Measurements from ENCODE around the gene P2RX3.
A peak's percentile ranks its signal among the peaks of the same experiment; 100 is the strongest.

P2RX3 gene

DNA sequence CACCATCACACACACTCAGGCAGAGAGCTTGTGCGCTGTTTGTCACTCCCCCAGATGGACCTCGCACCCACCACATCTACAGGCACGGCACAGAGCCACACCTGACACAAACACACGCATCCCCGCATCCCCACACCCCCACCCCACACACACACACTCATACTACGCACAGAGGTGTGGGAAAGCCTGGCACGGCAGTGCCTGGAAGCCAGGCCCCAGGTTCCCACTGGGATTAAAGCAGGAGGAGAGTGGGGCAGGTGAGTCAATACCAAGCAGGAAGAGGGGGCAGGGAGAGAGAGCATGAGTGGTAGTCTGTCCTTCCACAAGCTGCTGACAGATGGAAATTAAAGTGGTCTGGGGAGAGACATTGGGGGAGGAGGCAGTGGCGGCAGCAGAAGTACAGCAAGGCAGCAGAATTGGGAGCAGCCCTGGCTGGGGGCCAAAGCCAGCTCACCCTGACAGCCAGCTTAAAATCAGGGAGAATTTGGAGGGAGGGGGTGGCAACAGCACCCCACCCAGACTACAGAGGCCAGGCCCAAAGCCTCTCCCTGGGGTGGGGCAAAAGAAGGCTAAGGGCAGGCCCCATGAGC lies 34.1 kb upstream of the P2RX3 start:
- Mint-ChIP-seq H3K27ac (ENCODE audit: low read depth) (no peak overlapping the region), H3K4me1 (peaks cover 11% of the 10 kb centered on the region), H3K4me3 (no peak overlapping the region), H3K36me3 (ENCODE audit: insufficient read depth) (peaks cover 1% of the 10 kb centered on the region), H3K9me3 (no peaks in the 10 kb centered on the region), H3K27me3 (no peaks in the 10 kb centered on the region)
- ATAC-seq (replicated peaks; ENCODE audit: extremely low read depth, poor library complexity, severe bottlenecking) (no peak), DNase-seq (ENCODE audit: low spot score in 2 of 2) (no peak)

DNA sequence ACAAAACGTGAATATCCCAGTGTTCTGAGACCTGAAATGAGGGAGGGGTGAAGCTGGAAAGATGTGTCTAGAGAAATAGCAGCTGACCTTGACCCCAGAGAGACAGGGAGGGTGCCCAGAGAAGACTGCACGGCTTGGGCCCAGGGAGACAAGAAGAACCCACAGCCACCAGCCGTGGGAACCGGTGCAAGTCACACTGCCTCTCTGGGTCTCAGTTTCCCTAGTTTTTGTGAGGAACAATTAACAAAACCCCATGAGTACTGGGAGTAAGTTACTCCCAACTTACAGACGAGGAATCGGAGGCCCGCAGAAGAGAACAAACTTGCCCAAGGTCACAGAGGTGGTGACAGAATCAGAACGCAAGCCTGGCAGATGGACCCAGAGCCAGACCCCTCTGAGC lies 32.6 kb upstream of the P2RX3 start:
- peaks cover 12% of the 10 kb centered on the region for H3K4me1 Mint-ChIP-seq
- H3K4me3 Mint-ChIP-seq: no peak overlapping the region
- DNase-seq (ENCODE audit: low spot score in 2 of 2): no peak
- peaks cover 1% of the 10 kb centered on the region for H3K36me3 Mint-ChIP-seq (ENCODE audit: insufficient read depth)
- H3K27ac Mint-ChIP-seq (ENCODE audit: low read depth): no peak overlapping the region
- no peaks in the 10 kb centered on the region for H3K9me3 Mint-ChIP-seq
- no peaks in the 10 kb centered on the region for H3K27me3 Mint-ChIP-seq
- no peak for ATAC-seq (replicated peaks; ENCODE audit: extremely low read depth, poor library complexity, severe bottlenecking)

DNA sequence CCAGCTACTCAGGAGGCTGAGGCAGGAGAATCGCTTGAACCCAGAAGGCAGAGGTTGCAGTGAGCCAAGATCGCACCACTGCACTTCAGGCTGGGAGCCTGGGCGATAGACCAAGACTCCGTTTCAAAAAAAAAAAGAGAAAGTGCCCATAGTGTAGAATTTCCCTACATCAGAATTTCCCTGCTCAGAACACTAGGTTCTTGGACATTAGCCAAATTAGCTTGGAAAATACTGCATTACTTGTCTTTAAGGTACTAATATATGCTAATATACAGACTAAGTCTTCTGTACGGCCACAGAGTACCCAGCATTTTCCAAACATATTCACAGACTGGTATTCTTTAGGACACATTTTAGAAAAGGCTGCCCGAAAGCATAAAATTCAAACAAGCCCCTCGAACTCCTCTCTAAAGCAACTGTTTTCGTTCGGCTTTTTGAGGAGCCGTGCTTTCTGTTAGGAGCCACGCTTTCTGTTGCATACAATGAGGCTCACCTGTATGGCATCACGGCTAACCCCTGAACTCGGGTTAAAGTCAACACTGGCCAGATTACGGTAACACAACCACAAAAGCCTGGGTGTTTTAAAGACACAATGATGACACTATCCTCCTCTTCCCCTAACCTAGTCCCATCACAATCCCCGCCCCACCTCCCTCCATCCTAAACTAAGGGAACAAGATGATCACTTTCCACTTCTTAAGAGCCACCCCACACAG lies 31.8 kb upstream of the P2RX3 start:
- ATAC-seq (replicated peaks; ENCODE audit: extremely low read depth, poor library complexity, severe bottlenecking): no peak
- no peak overlapping the region for H3K27ac Mint-ChIP-seq (ENCODE audit: low read depth)
- H3K9me3 Mint-ChIP-seq: no peaks in the 10 kb centered on the region
- peaks cover 12% of the 10 kb centered on the region for H3K4me1 Mint-ChIP-seq
- H3K4me3 Mint-ChIP-seq: no peak overlapping the region
- no peaks in the 10 kb centered on the region for H3K27me3 Mint-ChIP-seq
- no peak for DNase-seq (ENCODE audit: low spot score in 2 of 2)
- H3K36me3 Mint-ChIP-seq (ENCODE audit: insufficient read depth): peaks cover 1% of the 10 kb centered on the region

DNA sequence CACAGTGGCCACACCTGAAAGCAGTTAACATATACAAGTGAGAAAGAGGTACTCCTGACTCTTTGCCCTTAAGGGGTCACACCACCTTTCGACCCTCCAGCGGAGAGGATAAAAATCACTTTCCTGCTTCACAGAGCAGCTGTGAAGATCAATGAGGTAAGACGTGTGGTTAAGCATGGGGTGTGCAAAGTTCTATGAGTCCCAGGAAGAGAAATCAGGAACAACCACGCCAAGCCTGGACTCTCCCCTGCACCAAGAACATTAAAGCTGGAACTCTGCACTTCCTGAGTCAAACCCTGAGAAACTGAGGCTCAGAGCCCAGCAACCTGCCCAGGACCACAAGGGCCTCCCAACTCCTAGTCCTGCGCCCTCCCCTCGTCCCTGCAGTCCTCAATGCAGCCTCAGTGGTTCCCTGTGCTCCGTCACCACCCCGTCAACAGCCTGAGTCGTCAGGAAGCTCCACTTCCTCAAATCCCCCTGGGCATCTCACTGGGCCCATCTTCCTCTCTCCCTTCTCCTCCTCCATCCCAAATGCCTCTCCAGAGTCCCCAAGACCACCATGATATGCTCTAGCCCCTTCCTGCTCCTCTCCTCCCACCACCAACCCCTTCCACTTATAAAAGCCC lies 31.1 kb upstream of the P2RX3 start:
- DNase-seq (ENCODE audit: low spot score in 2 of 2): no peak
- Mint-ChIP-seq H3K27ac (ENCODE audit: low read depth) (no peak overlapping the region), H3K27me3 (no peaks in the 10 kb centered on the region), H3K4me1 (peaks cover 13% of the 10 kb centered on the region), H3K4me3 (no peak overlapping the region), H3K9me3 (no peaks in the 10 kb centered on the region), H3K36me3 (ENCODE audit: insufficient read depth) (peaks cover 1% of the 10 kb centered on the region)
- ATAC-seq (replicated peaks; ENCODE audit: extremely low read depth, poor library complexity, severe bottlenecking): no peak

DNA sequence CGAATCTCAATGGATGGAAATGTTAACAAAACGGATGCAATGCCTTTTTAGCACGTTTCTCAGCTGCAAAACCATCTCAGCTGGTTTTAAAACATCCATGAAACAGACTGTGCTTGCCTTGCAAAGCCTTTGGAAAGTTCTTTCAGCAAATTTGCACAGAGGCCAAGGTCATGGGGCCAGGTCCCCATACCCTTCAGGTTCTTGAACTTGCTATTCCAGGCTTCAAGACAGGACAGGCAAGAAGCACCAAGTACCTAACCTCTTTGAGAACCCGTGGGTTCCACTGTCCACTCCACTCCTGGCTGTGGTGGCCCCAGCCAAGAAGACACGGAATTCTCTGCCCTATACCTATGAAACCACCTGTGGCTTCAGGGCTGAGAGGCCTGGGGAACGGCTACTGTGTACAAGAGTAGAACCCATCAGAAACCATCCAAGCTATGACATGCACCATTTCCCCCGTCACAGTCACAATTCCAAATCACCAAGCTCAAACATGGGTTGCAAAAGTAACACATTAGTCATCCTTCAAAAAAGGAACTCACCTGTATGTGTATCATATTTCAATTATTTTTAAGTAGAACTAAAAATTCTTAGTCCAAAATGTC lies 30.4 kb upstream of the P2RX3 start:
- H3K27ac Mint-ChIP-seq (ENCODE audit: low read depth): no peak overlapping the region
- H3K4me1 Mint-ChIP-seq: peaks cover 18% of the 10 kb centered on the region
- no peaks in the 10 kb centered on the region for H3K9me3 Mint-ChIP-seq

DNA sequence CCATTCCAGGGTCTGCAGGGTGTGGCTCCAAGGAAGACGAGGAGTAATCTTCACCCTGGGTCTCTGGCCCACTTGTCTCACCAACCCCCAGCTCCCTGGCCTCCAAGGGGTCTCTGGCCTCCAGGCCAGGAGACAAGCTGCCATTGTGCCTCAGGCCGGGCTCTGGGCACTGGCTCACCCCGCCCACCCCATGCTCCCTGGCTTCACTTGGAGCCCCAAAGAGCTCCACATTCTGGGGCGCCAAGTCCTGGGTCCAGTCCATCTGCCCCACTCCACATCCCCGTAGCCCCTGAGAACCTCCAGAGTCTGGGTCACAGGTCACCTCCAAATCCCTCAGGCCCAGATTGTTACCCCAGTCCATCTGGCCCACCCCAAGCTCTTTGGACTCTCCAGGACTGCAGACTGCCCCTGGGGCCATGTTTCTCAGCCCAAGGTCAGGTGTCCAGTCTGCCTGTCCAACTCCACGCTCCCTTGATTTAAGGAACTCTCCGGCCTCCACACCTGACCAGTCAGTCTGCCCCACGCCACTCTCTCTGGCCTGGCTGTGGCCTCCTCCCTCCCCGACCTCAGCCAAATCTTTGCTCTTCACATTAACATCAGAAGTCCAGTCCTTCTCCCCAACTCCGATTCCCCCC lies 29.6 kb upstream of the P2RX3 start:
- H3K9me3 Mint-ChIP-seq: no peaks in the 10 kb centered on the region
- DNase-seq (ENCODE audit: low spot score in 2 of 2) (no peak), ATAC-seq (replicated peaks; ENCODE audit: extremely low read depth, poor library complexity, severe bottlenecking) (no peak)
- H3K4me1 Mint-ChIP-seq: peaks cover 18% of the 10 kb centered on the region
- H3K4me3 Mint-ChIP-seq: no peak overlapping the region
- H3K36me3 Mint-ChIP-seq (ENCODE audit: insufficient read depth): peaks cover 1% of the 10 kb centered on the region
- peak overlapping the region; percentile 84 for H3K27ac Mint-ChIP-seq (ENCODE audit: low read depth)
- no peaks in the 10 kb centered on the region for H3K27me3 Mint-ChIP-seq

More for the DNA sequence above, 30.4 kb upstream of the P2RX3 start:
- DNase-seq (ENCODE audit: low spot score in 2 of 2): no peak
- Mint-ChIP-seq H3K4me3 (no peak overlapping the region), H3K36me3 (ENCODE audit: insufficient read depth) (peaks cover 1% of the 10 kb centered on the region), H3K27me3 (no peaks in the 10 kb centered on the region)
- no peak for ATAC-seq (replicated peaks; ENCODE audit: extremely low read depth, poor library complexity, severe bottlenecking)

DNA sequence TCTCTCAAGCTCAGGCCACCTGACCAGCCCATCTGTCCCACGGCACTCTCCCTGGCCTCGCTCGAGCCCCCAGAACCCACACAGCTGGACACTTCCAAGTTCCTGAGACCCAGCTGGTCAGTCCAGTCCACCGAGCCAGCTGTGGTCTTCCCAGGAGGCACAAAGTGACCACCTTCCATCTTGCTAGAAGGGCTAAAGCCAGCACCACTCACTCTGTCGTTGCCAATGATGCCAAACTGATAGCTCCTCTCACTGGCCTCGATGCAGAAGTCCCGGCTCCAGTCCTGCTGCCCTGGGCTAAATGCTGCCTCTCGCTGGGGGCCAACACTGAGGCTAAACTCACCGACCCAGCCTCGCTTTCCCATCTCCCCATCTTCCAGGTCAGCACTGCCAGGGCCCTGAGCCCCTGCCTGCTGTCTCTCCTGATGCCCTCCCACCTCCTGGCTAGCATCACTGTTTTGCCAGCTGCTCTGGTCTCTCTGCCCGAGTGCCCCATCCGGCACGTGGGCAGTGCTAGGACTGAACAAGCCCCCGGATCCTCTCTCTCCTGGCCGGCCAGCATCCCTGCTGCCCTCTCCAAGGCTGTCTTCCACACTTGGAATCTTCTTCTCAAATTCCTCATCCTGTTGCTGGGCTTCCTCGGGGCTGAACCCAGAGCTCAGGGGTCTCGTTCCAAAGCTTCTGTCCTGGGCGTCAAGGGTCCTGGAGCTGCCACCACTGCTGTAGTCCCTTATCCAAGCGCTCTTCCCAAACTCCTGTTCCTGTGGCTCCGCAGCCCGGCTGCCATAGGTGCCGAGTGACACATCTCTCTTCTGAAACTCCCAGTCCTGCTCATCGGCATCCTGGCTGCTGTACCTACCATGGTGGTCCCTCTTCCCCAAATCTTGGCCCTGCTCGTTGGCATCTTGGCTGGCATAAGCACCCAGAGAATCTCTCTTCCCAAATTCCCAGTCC lies 28.8 kb upstream of the P2RX3 start:
- ATAC-seq (replicated peaks; ENCODE audit: extremely low read depth, poor library complexity, severe bottlenecking): no peak
- Mint-ChIP-seq H3K4me1 (peaks cover 18% of the 10 kb centered on the region), H3K36me3 (ENCODE audit: insufficient read depth) (peaks cover 3% of the 10 kb centered on the region), H3K4me3 (no peak overlapping the region), H3K27ac (ENCODE audit: low read depth) (peak overlapping the region; percentile 84), H3K27me3 (no peaks in the 10 kb centered on the region), H3K9me3 (no peaks in the 10 kb centered on the region)
- DNase-seq (ENCODE audit: low spot score in 2 of 2): no peak

DNA sequence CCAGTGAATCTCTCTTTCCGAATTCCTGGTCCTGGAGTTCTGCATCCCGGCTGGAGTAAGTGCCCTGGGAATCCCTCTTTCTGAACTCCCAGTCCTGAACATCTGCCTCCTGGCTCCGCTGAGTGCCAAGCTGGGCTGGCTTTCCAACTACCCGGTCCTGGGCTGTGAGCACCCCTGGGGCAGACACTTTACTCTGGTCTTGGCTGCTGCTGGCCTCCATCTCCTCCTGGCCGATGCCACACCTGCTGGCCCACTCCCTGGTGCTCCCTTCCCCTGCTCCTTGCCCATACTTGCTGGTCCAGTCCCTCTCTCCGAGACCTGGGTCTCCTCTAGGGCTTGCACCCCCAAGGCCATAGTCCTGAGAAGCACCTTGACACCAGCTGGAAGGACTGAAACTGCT lies 28.1 kb upstream of the P2RX3 start:
- ATAC-seq (replicated peaks; ENCODE audit: extremely low read depth, poor library complexity, severe bottlenecking) (no peak), DNase-seq (ENCODE audit: low spot score in 2 of 2) (no peak)
- Mint-ChIP-seq H3K36me3 (ENCODE audit: insufficient read depth) (peaks cover 3% of the 10 kb centered on the region), H3K27me3 (no peaks in the 10 kb centered on the region), H3K4me1 (peaks cover 18% of the 10 kb centered on the region), H3K9me3 (no peaks in the 10 kb centered on the region), H3K27ac (ENCODE audit: low read depth) (peak overlapping the region; percentile 84), H3K4me3 (no peak overlapping the region)

DNA sequence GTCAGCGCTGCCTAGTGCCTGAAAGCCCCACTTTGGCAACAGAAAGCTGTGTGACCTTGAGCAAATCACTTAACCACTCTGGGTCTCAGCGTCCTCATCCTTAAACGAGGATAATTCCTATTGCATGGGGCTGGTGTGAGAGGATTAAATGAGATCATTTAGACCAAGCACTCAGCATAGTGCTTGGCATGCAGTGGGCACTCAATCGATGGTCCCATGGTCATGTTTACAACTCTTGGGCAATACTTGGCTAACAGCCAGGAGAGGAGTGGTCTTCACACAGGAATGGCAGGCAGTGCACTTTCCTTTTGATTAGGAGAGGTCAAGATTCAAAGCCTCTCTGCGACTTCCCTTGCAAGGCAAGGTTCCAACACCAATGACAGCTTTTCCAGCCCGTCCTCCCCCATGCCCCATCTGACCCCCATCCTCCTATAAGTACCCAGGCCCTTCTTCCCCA lies 27.5 kb upstream of the P2RX3 start:
- ATAC-seq (replicated peaks; ENCODE audit: extremely low read depth, poor library complexity, severe bottlenecking) (no peak), DNase-seq (ENCODE audit: low spot score in 2 of 2) (no peak)
- Mint-ChIP-seq H3K27ac (ENCODE audit: low read depth) (no peak overlapping the region), H3K36me3 (ENCODE audit: insufficient read depth) (peaks cover 3% of the 10 kb centered on the region), H3K4me3 (peak overlapping the region; percentile 49), H3K9me3 (no peaks in the 10 kb centered on the region), H3K4me1 (peaks cover 18% of the 10 kb centered on the region), H3K27me3 (no peaks in the 10 kb centered on the region)

DNA sequence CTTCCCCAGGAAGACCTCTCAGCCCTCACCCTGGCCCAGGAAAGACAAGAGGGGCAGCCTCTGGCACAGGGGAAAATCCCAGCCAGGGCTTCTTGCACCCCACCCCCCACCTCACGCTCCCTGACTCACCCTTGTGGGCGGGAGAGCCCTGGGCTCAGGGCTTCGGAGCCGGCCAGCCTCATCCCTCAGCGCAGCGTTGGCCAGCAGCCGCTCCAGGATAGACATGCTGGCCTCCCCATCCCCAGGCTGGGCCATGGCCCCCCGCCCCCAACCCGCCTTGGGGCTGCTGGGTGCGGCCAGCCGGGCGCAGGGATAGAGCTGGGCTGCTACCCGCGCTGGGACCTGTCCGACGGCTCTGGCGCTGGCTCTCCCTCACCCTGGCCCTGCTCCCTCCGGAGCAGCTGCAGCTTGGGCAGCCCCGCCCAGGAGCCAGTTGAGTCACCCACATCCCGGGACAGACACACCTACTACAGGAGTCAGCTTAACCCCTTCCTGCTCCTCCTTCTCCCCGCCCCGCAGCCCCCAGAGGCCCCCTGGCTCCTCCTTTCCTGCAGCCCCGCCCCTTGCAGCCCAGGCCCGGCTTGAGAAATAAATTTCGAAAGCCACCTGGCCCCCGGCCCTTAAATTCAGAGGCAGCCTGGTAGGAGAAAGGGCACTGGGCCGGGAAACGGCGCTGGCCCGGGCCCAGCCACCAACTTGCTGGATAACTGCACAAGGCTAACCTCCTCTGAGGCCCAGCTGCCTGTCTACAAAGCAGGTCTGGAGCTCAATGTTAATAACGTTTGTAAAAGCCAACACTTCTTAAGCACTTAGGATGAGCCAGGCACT lies 26.8 kb upstream of the P2RX3 start:
- ATAC-seq (replicated peaks; ENCODE audit: extremely low read depth, poor library complexity, severe bottlenecking): peak; percentile 16
- H3K36me3 Mint-ChIP-seq (ENCODE audit: insufficient read depth): peaks cover 3% of the 10 kb centered on the region
- H3K27ac Mint-ChIP-seq (ENCODE audit: low read depth): no peak overlapping the region
- H3K27me3 Mint-ChIP-seq: no peaks in the 10 kb centered on the region
- no peak for DNase-seq (ENCODE audit: low spot score in 2 of 2)
- H3K4me3 Mint-ChIP-seq: peak overlapping the region; percentile 49
- H3K4me1 Mint-ChIP-seq: peaks cover 18% of the 10 kb centered on the region
- H3K9me3 Mint-ChIP-seq: no peaks in the 10 kb centered on the region

DNA sequence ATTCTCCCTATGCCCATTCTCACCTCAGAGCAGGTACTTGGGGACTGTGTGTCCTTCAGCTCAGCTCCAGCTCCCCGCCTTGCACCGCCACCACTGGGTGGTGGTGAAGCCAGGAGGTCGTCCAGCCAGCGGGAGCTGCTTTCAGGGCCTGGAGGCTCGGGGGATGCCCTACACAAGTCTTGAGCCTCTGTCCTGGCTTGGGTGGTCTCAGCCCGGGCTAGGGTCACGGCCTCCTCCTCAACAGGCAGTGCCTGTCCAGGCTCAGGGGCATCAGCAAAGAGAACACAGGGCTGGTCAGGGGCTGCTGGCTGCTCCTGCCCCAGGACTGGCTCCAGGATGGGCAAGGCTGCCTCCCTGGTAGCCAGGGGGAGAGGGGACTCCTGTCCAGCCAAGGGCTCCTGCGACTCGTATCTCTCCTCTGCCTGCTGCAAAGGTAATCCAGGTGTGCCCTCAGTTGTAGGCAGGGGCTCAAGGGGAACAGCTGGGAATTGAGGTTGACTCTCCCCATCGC lies 25.6 kb upstream of the P2RX3 start:
- peaks cover 11% of the 10 kb centered on the region for H3K4me1 Mint-ChIP-seq
- peak overlapping the region; percentile 45 for H3K4me3 Mint-ChIP-seq
- no peaks in the 10 kb centered on the region for H3K27me3 Mint-ChIP-seq
- no peaks in the 10 kb centered on the region for H3K9me3 Mint-ChIP-seq
- peaks cover 2% of the 10 kb centered on the region for H3K36me3 Mint-ChIP-seq (ENCODE audit: insufficient read depth)
- DNase-seq (ENCODE audit: low spot score in 2 of 2) (no peak), ATAC-seq (replicated peaks; ENCODE audit: extremely low read depth, poor library complexity, severe bottlenecking) (no peak)
- no peak overlapping the region for H3K27ac Mint-ChIP-seq (ENCODE audit: low read depth)

Data from central memory CD8-positive, alpha-beta T cell (primary cell).